Measurements from ENCODE around the gene CIT. TPM values are rescaled to one million over a fixed set of nuclear protein-coding genes. Genes with fewer than 3 reads are reported as not detected.

The CIT gene
- total and polyA plus RNA-seq, 2 donors (not counting 3 experiments of a cell fraction or from before 2014, with no cell fraction given), result 13.3 to 61.8 TPM

DNA sequence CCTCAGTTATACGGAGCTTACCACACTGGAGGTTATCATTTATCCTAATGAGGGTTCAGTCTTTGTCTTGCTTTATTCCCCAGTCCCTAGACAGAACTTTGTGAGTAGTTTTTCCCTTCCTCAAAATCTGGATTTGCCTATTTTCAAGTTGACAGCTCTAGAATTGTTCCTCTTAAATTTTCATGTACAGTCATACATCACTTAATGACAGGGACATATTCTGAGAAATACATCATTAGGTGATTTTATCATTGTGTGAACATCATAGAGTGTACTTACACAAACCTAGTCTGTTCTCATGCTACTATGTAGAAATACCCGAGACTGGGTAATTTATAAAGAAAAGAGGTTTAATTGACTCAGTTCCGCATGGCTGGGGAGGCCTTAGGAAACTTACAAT lies 206.1 kb downstream of the CIT start:
- Histone ChIP-seq H3K27me3 (ENCODE audit: control insufficient read depth in 2 of 2, insufficient read depth in 2 of 2, low read length in 2 of 2) (no peaks in the 10 kb centered on the region), H4K20me1 (replicated peaks; ENCODE audit: control insufficient read depth, extremely low read depth, insufficient read depth, low read length) (no peaks in the 10 kb centered on the region), H3K27ac (ENCODE audit: insufficient read depth, low read depth, low read length) (no peak overlapping the region), H3K36me3 (ENCODE audit: control insufficient read depth in 2 of 2, extremely low read depth in 1 of 2, insufficient read depth in 2 of 2, low read length in 2 of 2) (peaks cover 0 to under 1% of the 10 kb centered on the region in 2 experiments), H3K4me1 (ENCODE audit: control insufficient read depth, extremely low read depth, insufficient read depth, low read length) (peaks cover 46% of the 10 kb centered on the region), H3K79me2 (ENCODE audit: control insufficient read depth, insufficient read depth, low read length) (peaks cover 4% of the 10 kb centered on the region), H3K4me3 (replicated peaks in 1 of 3; ENCODE audit: insufficient read depth in 1 of 3, low read depth in 1 of 3, low read length in 3 of 3) (no peak overlapping the region), H3K4me2 (ENCODE audit: insufficient read depth, low read length) (no peak overlapping the region), H3K9ac (replicated peaks; ENCODE audit: extremely low read depth, insufficient read depth, low read length) (no peak overlapping the region), H3K9me3 (replicated peaks; ENCODE audit: control insufficient read depth, insufficient read depth, low read length) (no peaks in the 10 kb centered on the region), H2AFZ (ENCODE audit: low read depth, low read length) (no peak overlapping the region), H3K9me1 (replicated peaks; ENCODE audit: control insufficient read depth, extremely low read depth, insufficient read depth, low read length) (no peaks in the 10 kb centered on the region)
- ChIA-PET CTCF (interaction anchor here (1.1 to 4.2 kb wide), 4 partner anchors 10 to 110 kb away, joined by 4 to 30 read pairs (median 6); no protein-coding TSS in a partner anchor), POLR2A (interaction anchor here (0.7 kb wide), 1 partner anchor 260 kb away, joined by 4 read pairs; no protein-coding TSS in a partner anchor)
- intact Hi-C loops (cut with micrococcal nuclease) (no loop called here), dilution Hi-C loops (cut with MboI; ENCODE audit: extremely low pct_ligation_motif_present, low sequenced_read_pairs) (no loop called here)
- FAIRE-seq (no peak), DNase-seq (ENCODE audit: low read depth, low spot score) (no peak)
- BruUV-seq (replicated peaks), result no TSS peak
- TF ChIP-seq POLR2A (IDR thresholded peaks at IDR 0.05; ENCODE audit: low read depth, low read length) (no peak), GATA2 (IDR thresholded peaks at IDR 0.05; ENCODE audit: insufficient read depth, insufficient read length, low read depth, low read length) (no peak), POLR2AphosphoS5 (IDR thresholded peaks at IDR 0.05; ENCODE audit: insufficient read depth, low read depth, low read length) (no peak), JUN (IDR thresholded peaks at IDR 0.05; ENCODE audit: borderline replicate concordance, insufficient read depth, insufficient read length, low read depth) (no peak), FOS (IDR thresholded peaks at IDR 0.05; ENCODE audit: borderline replicate concordance, insufficient read depth, low read length) (no peak), MYC (IDR thresholded peaks at IDR 0.05; ENCODE audit: low read depth, low read length) (no peak), EZH2 (IDR thresholded peaks at IDR 0.05; ENCODE audit: borderline replicate concordance, low read depth, low read length, severe bottlenecking) (no peak)
- TF ChIP-seq, protein P1, sequence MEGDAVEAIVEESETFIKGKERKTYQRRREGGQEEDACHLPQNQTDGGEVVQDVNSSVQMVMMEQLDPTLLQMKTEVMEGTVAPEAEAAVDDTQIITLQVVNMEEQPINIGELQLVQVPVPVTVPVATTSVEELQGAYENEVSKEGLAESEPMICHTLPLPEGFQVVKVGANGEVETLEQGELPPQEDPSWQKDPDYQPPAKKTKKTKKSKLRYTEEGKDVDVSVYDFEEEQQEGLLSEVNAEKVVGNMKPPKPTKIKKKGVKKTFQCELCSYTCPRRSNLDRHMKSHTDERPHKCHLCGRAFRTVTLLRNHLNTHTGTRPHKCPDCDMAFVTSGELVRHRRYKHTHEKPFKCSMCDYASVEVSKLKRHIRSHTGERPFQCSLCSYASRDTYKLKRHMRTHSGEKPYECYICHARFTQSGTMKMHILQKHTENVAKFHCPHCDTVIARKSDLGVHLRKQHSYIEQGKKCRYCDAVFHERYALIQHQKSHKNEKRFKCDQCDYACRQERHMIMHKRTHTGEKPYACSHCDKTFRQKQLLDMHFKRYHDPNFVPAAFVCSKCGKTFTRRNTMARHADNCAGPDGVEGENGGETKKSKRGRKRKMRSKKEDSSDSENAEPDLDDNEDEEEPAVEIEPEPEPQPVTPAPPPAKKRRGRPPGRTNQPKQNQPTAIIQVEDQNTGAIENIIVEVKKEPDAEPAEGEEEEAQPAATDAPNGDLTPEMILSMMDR (IDR thresholded peaks at IDR 0.05; ENCODE audit: extremely low read depth in 1 of 2, insufficient read depth in 1 of 2, low read depth in 1 of 2, low read length in 2 of 2), result no peak
- TF ChIP-seq, protein P2, sequence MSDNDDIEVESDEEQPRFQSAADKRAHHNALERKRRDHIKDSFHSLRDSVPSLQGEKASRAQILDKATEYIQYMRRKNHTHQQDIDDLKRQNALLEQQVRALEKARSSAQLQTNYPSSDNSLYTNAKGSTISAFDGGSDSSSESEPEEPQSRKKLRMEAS (IDR thresholded peaks at IDR 0.05; ENCODE audit: insufficient read depth, insufficient read length), result no peak
